K562 (cell line): ENCODE data around the gene ITSN1.

Experiments
- CHD4 ChIP-seq: fragments of 200-600 bp; sonication (generic); IDR thresholded peaks from 3 replicates; pipeline ENCODE4 v1.6.1; 2012; ENCODE audit warnings: low read depth, mild to moderate bottlenecking, mixed read lengths, low read length, inconsistent platforms; ENCODE audit not compliant: insufficient read depth, insufficient replicate concordance, poor library complexity, severe bottlenecking
- EZH2 ChIP-seq: IDR thresholded peaks from 2 replicates; pipeline ENCODE4 v1.6.1; 2012; ENCODE audit warnings: low read depth, mild to moderate bottlenecking, inconsistent platforms, low read length, borderline replicate concordance
- KDM1A ChIP-seq, 2 experiments: fragments of 450-650 bp; IDR thresholded peaks; 2 replicates each; pipeline ENCODE4 v1.6.1; 2016; ENCODE audit warnings: mild to moderate bottlenecking in 2 of 2
- NR2F6 ChIP-seq: fragments of 450-650 bp; formaldehyde crosslinking; IDR thresholded peaks from 2 replicates; pipeline ENCODE4 v1.4.0; 2020; ENCODE audit warnings: mild to moderate bottlenecking
- SPI1 ChIP-seq: IDR thresholded peaks from 2 replicates; pipeline ENCODE4 v1.6.1; 2011; ENCODE audit warnings: low read depth, low read length, control low read depth, borderline replicate concordance
- TEAD1 ChIP-seq, 2 experiments: fragments of 450-650 bp in 1 of 2; sonication (generic) in 1 of 2; formaldehyde crosslinking; IDR thresholded peaks; 2 replicates each; pipeline versions ENCODE4 v1.4.0 to v1.8.0; 2020 to 2022; ENCODE audit warnings: mild to moderate bottlenecking in 2 of 2, missing genetic modification reagents in 1 of 2
- TEAD4 ChIP-seq, 2 experiments: sonication (generic) in 1 of 2; formaldehyde crosslinking in 1 of 2; IDR thresholded peaks; 2 replicates each; pipeline versions ENCODE4 v1.6.1 to v1.8.0; 2012 to 2022; ENCODE audit warnings: borderline replicate concordance in 1 of 2, inconsistent platforms in 1 of 2, low read length in 1 of 2, mild to moderate bottlenecking in 1 of 2, missing genetic modification reagents in 1 of 2
- ZNF134 ChIP-seq: fragments of 250-450 bp; sonication (Bioruptor Pico); conservative IDR thresholded peaks from 2 replicates; pipeline ENCODE4 v1.4.0; 2020
- ZNF407 ChIP-seq: fragments of 450-650 bp; IDR thresholded peaks from 2 replicates; pipeline ENCODE4 v1.6.1; 2016; ENCODE audit warnings: low read depth

DNA sequence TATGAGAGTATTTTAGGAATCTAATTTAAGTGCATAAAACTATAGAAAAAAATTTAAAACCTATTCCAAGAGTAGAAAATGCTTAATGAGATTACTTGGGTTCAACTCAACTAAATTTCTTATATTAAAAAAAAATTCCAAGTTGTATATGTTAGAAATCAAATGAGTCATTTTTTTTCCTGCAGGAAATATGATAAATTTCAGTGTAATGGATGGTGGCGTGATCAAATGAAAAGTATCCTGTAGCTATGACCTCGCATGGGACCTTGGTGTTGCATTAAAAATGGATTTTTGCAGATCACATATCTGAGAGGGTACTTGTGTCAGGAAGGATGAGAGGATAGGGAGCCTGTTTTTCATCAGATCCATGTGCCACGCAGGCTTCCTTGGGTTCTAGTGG lies 255.4 kb downstream of the ITSN1 start:
- TF ChIP-seq TEAD4 (IDR thresholded peaks at IDR 0.05; ENCODE audit: low read length) (no peak), TEAD4 (CRISPR knock-in tag; IDR thresholded peaks at IDR 0.05; ENCODE audit: borderline replicate concordance) (no peak), ZNF407 (no peak), SPI1 (no peak), KDM1A (IDR thresholded peaks at IDR 0.05) (no peak), TEAD1 (CRISPR knock-in tag; IDR thresholded peaks at IDR 0.05) (no peak), EZH2 (no peak), CHD4 (no peak), NR2F6 (no peak), ZNF134 (CRISPR knock-in tag) (no peak)
